Astrocyte of the cerebellum (primary cell): ENCODE data around the gene CATSPER3.
"Not testable (repeated sequence)": the region's sequence is repeated elsewhere in the genome, so short reads cannot be mapped to it uniquely, and the experiment has no call there.

Experiments used
- DNase-seq: peaks from one replicate; pipeline ENCODE4 v3.0.0-alpha.2; 2011; ENCODE audit warnings: low read depth
- H3K4me3 ChIP-seq: 2 replicates; pipeline ENCODE4 v1.5.1; 2011; ENCODE audit warnings: mild to moderate bottlenecking, low read depth, low read length, moderate library complexity
- in situ Hi-C: cut with HindIII; loops from 2 replicates; pipeline ENCODE4 v1.10.0; 2017; ENCODE audit warnings: low sequenced_read_pairs
- TF ChIP-seq, protein P1 (sequence below): IDR thresholded peaks from 2 replicates; pipeline ENCODE4 v1.5.1; 2012; ENCODE audit warnings: low read length, low read depth, moderate library complexity, mild to moderate bottlenecking; ENCODE audit errors: missing control alignments

CATSPER3 gene

DNA sequence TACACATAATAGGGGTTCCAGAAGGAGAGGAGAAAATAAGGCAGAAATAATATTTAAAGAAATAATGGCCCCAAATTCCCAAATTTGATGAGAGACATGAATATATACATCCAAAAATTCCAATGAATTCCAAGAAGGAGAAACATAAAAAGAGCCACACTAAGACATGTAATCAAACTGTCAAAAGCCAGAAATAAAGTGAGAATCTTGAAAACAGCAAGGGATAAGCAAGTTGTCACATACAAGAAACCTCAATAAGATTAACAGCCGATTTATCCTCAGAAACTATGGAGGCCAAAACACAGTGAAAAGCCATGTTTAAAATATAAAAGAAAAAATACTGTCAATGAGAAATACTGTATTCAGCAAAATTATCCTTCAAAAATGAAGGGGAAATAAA, 14.5 kb downstream of the CATSPER3 start:
- DNase-seq = no peak
- in situ Hi-C loops = no loop called here
- TF ChIP-seq, protein P1, sequence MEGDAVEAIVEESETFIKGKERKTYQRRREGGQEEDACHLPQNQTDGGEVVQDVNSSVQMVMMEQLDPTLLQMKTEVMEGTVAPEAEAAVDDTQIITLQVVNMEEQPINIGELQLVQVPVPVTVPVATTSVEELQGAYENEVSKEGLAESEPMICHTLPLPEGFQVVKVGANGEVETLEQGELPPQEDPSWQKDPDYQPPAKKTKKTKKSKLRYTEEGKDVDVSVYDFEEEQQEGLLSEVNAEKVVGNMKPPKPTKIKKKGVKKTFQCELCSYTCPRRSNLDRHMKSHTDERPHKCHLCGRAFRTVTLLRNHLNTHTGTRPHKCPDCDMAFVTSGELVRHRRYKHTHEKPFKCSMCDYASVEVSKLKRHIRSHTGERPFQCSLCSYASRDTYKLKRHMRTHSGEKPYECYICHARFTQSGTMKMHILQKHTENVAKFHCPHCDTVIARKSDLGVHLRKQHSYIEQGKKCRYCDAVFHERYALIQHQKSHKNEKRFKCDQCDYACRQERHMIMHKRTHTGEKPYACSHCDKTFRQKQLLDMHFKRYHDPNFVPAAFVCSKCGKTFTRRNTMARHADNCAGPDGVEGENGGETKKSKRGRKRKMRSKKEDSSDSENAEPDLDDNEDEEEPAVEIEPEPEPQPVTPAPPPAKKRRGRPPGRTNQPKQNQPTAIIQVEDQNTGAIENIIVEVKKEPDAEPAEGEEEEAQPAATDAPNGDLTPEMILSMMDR = no peak
- no peak overlapping the region for H3K4me3 ChIP-seq

DNA sequence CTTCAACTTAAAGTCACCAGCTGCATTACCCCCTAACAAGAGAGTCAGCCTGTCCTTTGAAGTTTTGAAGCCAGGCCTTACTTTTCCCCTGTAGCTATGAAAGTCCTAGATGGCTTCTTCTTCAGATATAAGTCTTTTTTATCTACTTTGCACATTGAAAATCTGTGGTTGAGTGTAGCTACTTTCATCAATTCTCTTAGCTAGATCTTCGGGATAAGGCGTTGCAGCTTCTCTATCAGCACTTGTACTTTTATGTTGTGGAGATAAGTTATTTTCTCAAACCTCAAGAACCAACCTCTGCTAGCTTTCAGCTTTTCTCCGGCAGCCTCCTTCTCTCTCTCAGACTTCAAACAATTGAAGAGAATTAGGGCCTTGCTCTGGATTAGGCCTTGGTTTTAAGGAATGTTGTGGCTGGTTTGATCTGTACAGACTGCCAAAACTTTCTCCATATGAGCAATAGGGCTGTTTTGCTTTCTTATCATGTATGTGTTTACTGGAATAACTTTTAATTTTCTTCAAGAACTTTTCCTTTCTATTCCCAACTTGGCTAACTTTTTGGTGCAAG, 21.6 kb downstream of the CATSPER3 start:
- H3K4me3 ChIP-seq = no peak overlapping the region
- DNase-seq = no peak
- in situ Hi-C loops = no loop called here
- TF ChIP-seq, protein P1 = no peak

DNA sequence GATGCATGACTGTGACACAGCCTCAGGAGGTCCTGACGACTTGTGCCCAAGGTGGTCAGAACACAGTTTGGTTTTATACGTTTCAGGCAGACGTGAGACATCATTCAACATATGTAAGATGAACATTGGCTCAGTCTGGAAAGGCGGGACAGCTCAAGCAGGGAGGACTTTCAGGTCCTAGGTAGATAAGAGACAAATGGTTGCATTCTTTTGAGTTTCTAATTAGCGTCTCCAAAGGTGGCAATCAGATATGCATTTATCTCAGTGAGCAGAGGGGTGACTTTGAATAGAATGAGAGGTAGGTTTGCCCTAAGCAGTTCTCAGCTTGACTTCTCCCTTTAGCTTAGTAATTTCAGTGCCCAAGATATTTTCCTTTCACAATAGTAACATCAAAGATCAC, 22.5 kb downstream of the CATSPER3 start:
- H3K4me3 ChIP-seq, in situ Hi-C loops, DNase-seq: not testable (repeated sequence)

DNA sequence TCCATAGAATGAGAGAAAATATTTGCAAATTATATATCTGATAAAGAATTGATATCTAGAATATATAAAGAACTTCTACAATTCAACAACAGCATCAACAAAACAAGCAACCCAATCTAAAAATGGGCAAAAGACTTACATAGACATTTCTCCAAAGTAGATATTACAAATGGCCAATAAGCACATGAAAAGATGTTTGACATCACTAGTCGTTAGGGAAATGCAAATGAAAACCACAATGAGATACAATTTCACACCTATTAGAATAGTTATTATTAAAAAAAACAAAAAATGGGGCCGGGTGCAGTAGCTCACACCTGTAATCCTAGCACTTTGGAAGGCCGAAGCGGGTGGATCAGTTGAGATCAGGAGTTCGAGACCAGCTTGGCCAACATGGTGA, 24.4 kb downstream of the CATSPER3 start:
- DNase-seq = no peak
- H3K4me3 ChIP-seq = no peak overlapping the region
- TF ChIP-seq, protein P1 = no peak
- in situ Hi-C loops = no loop called here

DNA sequence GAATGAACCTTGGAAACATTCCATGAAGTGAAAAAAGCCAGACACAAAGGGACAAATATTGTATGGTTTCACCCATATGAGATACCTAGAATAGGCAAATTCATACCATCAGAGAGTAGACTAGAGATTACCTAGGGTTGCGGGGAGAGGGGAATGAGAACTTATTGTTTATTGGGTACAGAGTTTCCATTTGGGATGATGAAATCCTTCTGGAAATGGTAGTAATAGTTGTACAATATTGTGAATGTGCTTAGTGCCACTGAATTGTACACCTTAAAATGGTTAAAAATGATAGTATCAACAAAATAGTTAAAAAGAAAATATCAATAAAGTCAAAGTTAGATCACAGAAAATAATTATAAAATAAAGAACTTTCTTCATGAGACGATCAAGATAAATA, 25.5 kb downstream of the CATSPER3 start:
- no peak overlapping the region for H3K4me3 ChIP-seq
- TF ChIP-seq, protein P1 = no peak
- DNase-seq = no peak
- in situ Hi-C loops = no loop called here

DNA sequence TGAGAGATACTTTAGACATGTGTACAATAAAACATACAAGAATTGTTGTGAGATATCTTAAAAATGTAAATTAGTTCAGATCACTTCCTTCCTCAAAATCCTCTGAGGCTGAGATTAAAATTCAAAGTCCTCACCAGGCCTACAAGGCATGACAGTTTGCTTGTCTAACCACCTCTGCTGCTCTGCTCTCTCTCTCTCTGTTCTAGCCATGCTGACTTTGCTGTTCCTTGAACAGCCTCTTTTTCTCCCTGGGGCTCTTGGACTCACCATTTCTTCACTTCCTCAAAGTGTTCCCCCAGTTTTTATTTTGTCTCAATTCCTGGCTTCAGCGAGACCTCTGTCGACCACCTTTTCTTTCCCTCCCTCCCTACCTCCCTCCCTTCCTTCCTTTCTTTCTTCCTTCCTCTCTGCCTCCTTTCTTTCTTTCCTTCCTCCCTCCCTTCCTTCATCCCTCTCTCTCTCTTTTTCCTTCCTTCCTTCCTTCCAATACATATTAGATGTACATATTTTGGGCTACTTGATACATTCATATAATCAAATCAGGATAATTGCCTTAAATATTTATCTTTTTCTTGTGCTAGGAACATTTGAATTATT, 27.0 kb downstream of the CATSPER3 start:
- TF ChIP-seq, protein P1 = no peak
- no peak overlapping the region for H3K4me3 ChIP-seq
- in situ Hi-C loops = no loop called here
- no peak for DNase-seq

DNA sequence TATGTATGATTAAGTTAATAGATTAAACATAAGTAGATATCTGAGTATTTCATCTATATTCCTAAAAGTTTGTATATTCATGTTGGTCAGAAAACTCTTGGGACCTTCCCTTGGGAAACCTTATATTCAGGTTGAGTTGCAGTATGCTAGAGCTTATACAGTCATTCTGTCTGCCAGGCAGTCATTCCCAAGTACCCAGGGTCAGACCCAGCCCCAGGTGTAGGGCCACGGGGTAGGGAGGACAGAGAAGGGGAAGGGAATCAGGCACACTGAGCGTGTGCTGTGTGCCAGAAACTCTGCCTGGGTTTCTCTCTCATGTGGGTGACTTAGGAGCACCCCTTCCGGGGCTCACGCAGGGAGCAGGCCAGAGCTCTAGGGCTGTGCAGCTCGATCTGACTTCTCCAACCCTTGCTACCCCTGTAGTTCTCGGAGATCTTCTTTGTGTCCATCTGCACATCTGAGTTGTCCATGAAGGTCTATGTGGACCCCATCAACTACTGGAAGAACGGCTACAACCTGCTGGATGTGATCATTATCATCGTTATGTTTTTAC, 28.2 kb downstream of the CATSPER3 start:
- in situ Hi-C loops = no loop called here
- H3K4me3 ChIP-seq = no peak overlapping the region
- TF ChIP-seq, protein P1 = no peak
- DNase-seq = no peak
